CD4-positive, alpha-beta T cell treated with Interleukin-6 at 100 ng/mL for 8 hours (primary cell): Measurements from ENCODE around the gene A1BG.

Experiments
- DNase-seq: peaks from one replicate; pipeline ENCODE4 v3.0.0-alpha.2; 2020; ENCODE audit warnings: mixed read lengths, low spot score

The A1BG gene, protein sequence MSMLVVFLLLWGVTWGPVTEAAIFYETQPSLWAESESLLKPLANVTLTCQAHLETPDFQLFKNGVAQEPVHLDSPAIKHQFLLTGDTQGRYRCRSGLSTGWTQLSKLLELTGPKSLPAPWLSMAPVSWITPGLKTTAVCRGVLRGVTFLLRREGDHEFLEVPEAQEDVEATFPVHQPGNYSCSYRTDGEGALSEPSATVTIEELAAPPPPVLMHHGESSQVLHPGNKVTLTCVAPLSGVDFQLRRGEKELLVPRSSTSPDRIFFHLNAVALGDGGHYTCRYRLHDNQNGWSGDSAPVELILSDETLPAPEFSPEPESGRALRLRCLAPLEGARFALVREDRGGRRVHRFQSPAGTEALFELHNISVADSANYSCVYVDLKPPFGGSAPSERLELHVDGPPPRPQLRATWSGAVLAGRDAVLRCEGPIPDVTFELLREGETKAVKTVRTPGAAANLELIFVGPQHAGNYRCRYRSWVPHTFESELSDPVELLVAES

GRCh38 chr19:58352760-58353671 is at the start of gene A1BG:
Gene A1BG (minus strand): TSS chr19:58353492. CDS start chr19:58353437, 55 bp downstream.
- no peak for DNase-seq

DNA sequence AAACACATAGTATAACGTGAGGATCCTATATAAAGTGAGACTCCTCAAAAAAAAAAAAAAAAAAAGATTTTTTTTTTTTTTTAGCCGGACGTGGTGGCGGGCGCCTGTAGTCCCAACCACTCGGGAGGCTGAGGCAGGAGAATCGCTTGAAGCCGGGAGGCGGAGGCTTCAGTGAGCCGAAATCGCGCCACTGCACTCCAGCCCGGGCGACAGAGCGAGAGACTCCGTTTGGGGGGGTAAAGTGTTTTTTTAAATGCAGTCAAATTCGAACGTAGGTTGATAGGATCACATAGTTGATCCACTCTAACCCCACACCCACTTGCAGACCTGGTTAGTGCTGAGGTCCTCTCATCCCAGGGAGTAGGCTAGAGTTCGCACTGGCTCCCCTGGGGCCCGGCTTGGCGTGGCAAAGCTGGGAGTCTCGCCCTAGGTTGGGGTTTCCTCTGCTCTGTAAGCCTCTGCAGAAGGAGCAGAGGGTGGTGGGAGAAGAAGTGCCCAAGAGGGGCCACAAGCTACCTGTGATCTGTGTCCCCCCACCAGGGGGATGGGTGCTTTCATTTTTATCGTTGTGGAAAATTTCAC is 48.6 kb upstream of the A1BG start:
- DNase-seq: no peak

- DNase-seq: peak; percentile 99
Observed at GRCh38 chr19:58400916-58401839, 47.9 kb upstream of the A1BG start.

GRCh38 chr19:58400316-58400915 is 47.1 kb upstream of the A1BG start:
- no peak for DNase-seq

GRCh38 chr19:58399903-58400302 is 46.6 kb upstream of the A1BG start:
- DNase-seq: no peak

DNA sequence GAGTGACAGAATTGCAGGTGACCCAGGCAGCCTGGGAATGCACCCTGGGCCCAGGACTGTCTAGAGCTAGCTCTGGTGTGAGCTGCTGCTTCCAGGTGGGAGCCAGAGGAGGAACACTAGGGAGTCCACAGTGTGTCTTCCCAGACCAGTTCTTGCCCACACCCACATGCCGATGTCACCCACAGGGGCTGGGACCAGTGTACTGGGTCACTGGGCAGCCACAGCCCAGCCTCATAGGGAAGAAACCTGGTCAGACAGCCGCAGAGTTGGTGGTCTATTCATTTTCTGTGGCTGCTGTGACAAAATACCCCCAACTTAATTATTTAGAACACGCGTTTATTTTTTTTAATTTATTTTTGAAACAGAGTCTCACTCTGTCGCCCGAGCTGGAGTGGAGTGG is 45.3 kb upstream of the A1BG start:
- no peak for DNase-seq

- no peak for DNase-seq
Observed at GRCh38 chr19:58398087-58398486, 44.8 kb upstream of the A1BG start.

DNA sequence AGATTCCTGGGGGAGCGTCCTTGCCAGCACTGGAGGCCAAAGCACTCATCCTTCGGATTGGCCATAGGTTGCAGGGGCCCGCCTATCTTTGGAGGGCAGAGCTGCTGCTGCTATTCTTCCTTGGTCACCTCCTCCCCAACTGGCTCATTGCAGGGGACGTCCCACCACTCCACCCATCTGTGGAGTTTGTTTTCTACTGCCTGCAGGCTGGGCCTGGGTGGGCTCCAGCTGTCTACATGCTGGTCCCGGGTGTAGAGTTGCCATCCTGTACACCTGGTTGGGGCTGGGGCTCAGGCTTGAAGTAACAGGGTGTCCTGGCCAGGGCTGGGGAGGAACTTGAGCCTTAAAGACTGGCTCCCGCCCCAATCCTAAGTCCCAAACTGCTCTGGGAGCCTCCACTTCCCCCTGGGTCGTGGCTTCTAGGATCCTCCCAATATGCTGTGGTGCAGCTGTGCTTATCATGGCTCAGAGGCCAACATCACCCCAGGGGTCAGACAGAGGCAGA is 44.3 kb upstream of the A1BG start:
- no peak for DNase-seq

- no peak for DNase-seq
Observed at GRCh38 chr19:58396691-58397532, 43.6 kb upstream of the A1BG start.

- DNase-seq: no peak
Observed at GRCh38 chr19:58395979-58396627, 42.8 kb upstream of the A1BG start.

DNA sequence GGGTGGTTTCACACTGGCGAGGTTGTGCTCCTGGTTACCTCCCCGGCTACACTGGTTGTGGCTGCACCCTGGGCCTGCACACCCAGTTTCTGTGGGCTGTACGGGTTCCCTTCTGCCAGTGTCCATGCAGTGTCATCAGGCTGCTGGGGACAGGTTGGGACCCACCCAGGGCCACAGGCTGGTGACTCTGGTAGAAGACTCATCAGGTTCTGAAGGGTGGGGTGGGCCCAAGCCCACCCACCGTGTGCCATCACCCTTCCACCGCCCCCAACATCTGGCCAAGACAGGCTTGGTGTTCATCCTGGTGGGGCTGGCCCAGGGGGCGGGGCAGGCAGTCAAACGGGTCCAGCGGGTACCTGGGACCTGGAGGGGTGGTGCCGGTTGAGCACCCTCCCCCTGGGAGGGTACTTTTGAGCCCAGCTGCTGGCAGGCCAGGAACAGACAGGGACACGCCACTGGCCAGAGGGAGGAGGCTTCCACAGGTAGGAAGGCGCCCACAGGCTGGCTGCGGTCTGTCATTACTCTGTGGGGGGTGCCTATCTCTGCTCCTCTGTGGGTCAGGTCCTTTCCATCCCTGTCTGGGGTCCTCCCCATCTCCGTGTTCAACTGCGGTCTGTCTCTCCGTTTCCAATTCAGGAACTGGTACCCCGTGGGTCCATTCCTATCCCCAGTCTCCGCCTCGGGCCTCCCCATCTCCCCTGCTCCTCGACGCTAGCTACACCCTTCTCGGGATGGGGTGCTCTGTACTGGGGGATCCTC is 42.1 kb upstream of the A1BG start, which contains the start of gene RNF225:
TSS of gene RNF225 (plus strand) at position 437 of the 759 bp plus-strand sequence. CDS start 434 bp downstream, outside the sequence.
- no peak for DNase-seq

GRCh38 chr19:58394821-58395219 is 41.5 kb upstream of the A1BG start:
- DNase-seq: no peak

- DNase-seq: no peak
Observed at GRCh38 chr19:58393725-58394033, 40.4 kb upstream of the A1BG start.

GRCh38 chr19:58392945-58393724 is 39.8 kb upstream of the A1BG start:
- DNase-seq: no peak

DNA sequence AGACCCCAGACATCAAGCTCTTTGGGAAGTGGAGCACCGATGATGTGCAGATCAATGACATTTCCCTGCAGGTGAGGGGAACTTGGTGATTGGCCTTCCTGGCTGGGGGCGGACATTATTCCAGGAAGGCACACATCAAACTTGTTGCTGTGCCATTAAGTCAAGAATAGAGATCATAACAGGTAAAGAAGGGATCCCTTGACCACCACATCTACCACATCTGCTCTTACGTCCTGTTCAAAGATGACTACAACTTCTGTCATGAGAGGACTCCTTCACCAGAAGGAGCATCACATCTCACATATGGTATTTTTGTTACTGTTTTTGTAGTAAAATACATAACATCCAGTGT is 34.9 kb upstream of the A1BG start:
- DNase-seq: no peak

GRCh38 chr19:58387338-58388174 is 34.3 kb upstream of the A1BG start:
- DNase-seq: no peak
